Measurements from ENCODE around the gene ANK3.
A peak's percentile ranks its signal among the peaks of the same experiment; 100 is the strongest.

Gene ANK3

GRCh38 chr10:60376221-60377041 is 13.2 kb downstream of the ANK3 start:
- no peak overlapping the region for H3K4me3 Mint-ChIP-seq

GRCh38 chr10:60375293-60376004 is 14.2 kb downstream of the ANK3 start:
- Mint-ChIP-seq H3K4me1 (ENCODE audit: low read depth) (no peaks in the 10 kb centered on the region), H3K4me3 (no peak overlapping the region), H3K36me3 (ENCODE audit: low read depth) (no peaks in the 10 kb centered on the region), H3K27ac (no peak overlapping the region), H3K9me3 (no peaks in the 10 kb centered on the region), H3K27me3 (no peaks in the 10 kb centered on the region)

More at GRCh38 chr10:60376221-60377041, 13.2 kb downstream of the ANK3 start:
- H3K27ac Mint-ChIP-seq, result no peak overlapping the region
- H3K36me3 Mint-ChIP-seq (ENCODE audit: low read depth), result no peaks in the 10 kb centered on the region
- no peaks in the 10 kb centered on the region for H3K9me3 Mint-ChIP-seq
- no peaks in the 10 kb centered on the region for H3K4me1 Mint-ChIP-seq (ENCODE audit: low read depth)
- H3K27me3 Mint-ChIP-seq, result no peaks in the 10 kb centered on the region

- Mint-ChIP-seq H3K27ac (no peak overlapping the region), H3K9me3 (no peaks in the 10 kb centered on the region), H3K27me3 (no peaks in the 10 kb centered on the region), H3K4me1 (ENCODE audit: low read depth) (no peaks in the 10 kb centered on the region), H3K36me3 (ENCODE audit: low read depth) (no peaks in the 10 kb centered on the region), H3K4me3 (no peak overlapping the region)
Observed at GRCh38 chr10:60374836-60375235, 14.8 kb downstream of the ANK3 start.

GRCh38 chr10:60372436-60372835 is 17.2 kb downstream of the ANK3 start:
- no peak overlapping the region for H3K4me3 Mint-ChIP-seq
- H3K27ac Mint-ChIP-seq, result no peak overlapping the region
- H3K4me1 Mint-ChIP-seq (ENCODE audit: low read depth), result no peaks in the 10 kb centered on the region
- H3K9me3 Mint-ChIP-seq, result no peaks in the 10 kb centered on the region
- no peaks in the 10 kb centered on the region for H3K36me3 Mint-ChIP-seq (ENCODE audit: low read depth)
- no peaks in the 10 kb centered on the region for H3K27me3 Mint-ChIP-seq

DNA sequence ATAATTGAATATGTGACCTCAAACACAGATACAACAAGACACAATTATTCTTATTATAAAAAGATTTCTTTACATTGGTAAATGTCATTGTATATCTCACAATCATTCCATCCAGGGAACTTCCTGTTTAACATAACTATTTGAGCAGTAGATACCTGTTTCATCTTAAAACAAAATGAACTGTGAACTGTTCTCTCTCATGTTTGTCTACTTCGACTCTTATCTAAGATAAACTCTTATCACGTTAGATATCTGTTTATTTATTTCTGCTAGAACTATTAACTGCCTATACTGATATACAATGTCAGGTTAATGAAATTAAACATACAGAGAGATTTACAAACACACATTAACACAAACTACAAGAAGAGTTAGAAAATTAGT is 20.1 kb downstream of the ANK3 start:
- H3K4me1 Mint-ChIP-seq (ENCODE audit: low read depth), result no peaks in the 10 kb centered on the region
- H3K9me3 Mint-ChIP-seq, result no peaks in the 10 kb centered on the region
- H3K36me3 Mint-ChIP-seq (ENCODE audit: low read depth), result no peaks in the 10 kb centered on the region
- H3K27ac Mint-ChIP-seq, result no peak overlapping the region
- no peak overlapping the region for H3K4me3 Mint-ChIP-seq
- no peaks in the 10 kb centered on the region for H3K27me3 Mint-ChIP-seq

- Mint-ChIP-seq H3K27ac (no peak overlapping the region), H3K36me3 (ENCODE audit: low read depth) (no peaks in the 10 kb centered on the region), H3K4me1 (ENCODE audit: low read depth) (no peaks in the 10 kb centered on the region), H3K4me3 (no peak overlapping the region), H3K9me3 (no peaks in the 10 kb centered on the region), H3K27me3 (no peaks in the 10 kb centered on the region)
Observed at GRCh38 chr10:60368875-60369546, 20.7 kb downstream of the ANK3 start.

DNA sequence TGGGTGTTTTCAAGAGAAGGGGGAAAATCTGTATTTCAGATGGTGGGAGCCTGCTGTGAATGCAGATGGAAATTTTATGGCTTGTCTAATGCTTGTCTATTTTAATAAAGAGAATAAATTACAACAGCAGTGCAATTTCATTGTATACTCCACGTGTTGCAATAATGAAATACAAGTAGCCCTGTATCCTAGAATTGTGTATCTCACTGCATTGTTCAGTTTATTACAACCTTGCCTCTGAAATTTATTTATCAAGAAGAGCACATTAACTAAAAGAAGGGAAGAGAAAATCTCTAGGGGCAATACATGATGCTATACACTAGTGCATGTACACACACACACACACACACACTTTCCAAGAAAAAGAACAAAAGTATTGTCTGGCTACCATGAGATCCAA is 21.8 kb downstream of the ANK3 start:
- H3K4me3 Mint-ChIP-seq, result no peak overlapping the region
- no peaks in the 10 kb centered on the region for H3K9me3 Mint-ChIP-seq
- no peaks in the 10 kb centered on the region for H3K4me1 Mint-ChIP-seq (ENCODE audit: low read depth)
- no peak overlapping the region for H3K27ac Mint-ChIP-seq
- H3K27me3 Mint-ChIP-seq, result no peaks in the 10 kb centered on the region
- no peaks in the 10 kb centered on the region for H3K36me3 Mint-ChIP-seq (ENCODE audit: low read depth)

- H3K36me3 Mint-ChIP-seq (ENCODE audit: low read depth), result no peaks in the 10 kb centered on the region
- H3K27me3 Mint-ChIP-seq, result no peaks in the 10 kb centered on the region
- H3K4me1 Mint-ChIP-seq (ENCODE audit: low read depth), result no peaks in the 10 kb centered on the region
Observed at GRCh38 chr10:60367431-60367830, 22.2 kb downstream of the ANK3 start.

GRCh38 chr10:60367024-60367423 is 22.7 kb downstream of the ANK3 start:
- H3K36me3 Mint-ChIP-seq (ENCODE audit: low read depth), result no peaks in the 10 kb centered on the region
- no peaks in the 10 kb centered on the region for H3K4me1 Mint-ChIP-seq (ENCODE audit: low read depth)
- no peaks in the 10 kb centered on the region for H3K27me3 Mint-ChIP-seq
- H3K4me3 Mint-ChIP-seq, result no peak overlapping the region
- no peak overlapping the region for H3K27ac Mint-ChIP-seq
- H3K9me3 Mint-ChIP-seq, result no peaks in the 10 kb centered on the region

More at GRCh38 chr10:60367431-60367830, 22.2 kb downstream of the ANK3 start:
- no peaks in the 10 kb centered on the region for H3K9me3 Mint-ChIP-seq
- no peak overlapping the region for H3K27ac Mint-ChIP-seq
- no peak overlapping the region for H3K4me3 Mint-ChIP-seq

GRCh38 chr10:60363187-60363586 is 26.5 kb downstream of the ANK3 start:
- H3K27me3 Mint-ChIP-seq, result no peaks in the 10 kb centered on the region
- no peaks in the 10 kb centered on the region for H3K9me3 Mint-ChIP-seq
- H3K36me3 Mint-ChIP-seq (ENCODE audit: low read depth), result no peaks in the 10 kb centered on the region
- no peaks in the 10 kb centered on the region for H3K4me1 Mint-ChIP-seq (ENCODE audit: low read depth)
- H3K4me3 Mint-ChIP-seq, result no peak overlapping the region
- no peak overlapping the region for H3K27ac Mint-ChIP-seq

- Mint-ChIP-seq H3K4me3 (no peak overlapping the region), H3K36me3 (ENCODE audit: low read depth) (no peaks in the 10 kb centered on the region), H3K27me3 (no peaks in the 10 kb centered on the region), H3K9me3 (no peaks in the 10 kb centered on the region), H3K4me1 (ENCODE audit: low read depth) (no peaks in the 10 kb centered on the region), H3K27ac (no peak overlapping the region)
Observed at GRCh38 chr10:60362461-60362860, 27.2 kb downstream of the ANK3 start.

DNA sequence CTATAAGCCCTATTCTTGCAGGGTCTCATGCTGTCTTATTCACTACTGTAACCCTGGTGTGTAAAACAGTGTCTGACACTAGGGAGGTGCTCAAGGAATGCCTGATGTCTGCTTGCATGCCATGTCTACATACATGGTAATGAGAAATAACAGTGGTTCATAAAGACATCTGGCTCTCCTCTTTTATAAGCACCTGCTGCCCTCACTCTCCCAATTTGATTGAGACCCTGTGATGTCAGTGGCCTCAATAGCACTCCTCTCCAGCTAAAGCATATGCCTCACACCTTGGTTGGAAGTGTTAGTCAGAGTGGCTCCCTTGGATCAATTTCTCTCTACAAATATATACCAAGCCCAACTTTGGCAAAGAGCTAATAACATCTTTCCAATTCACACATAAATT is 30.6 kb downstream of the ANK3 start:
- no peaks in the 10 kb centered on the region for H3K4me1 Mint-ChIP-seq (ENCODE audit: low read depth)
- H3K27ac Mint-ChIP-seq, result no peak overlapping the region
- H3K9me3 Mint-ChIP-seq, result no peaks in the 10 kb centered on the region
- H3K4me3 Mint-ChIP-seq, result no peak overlapping the region
- H3K36me3 Mint-ChIP-seq (ENCODE audit: low read depth), result no peaks in the 10 kb centered on the region
- H3K27me3 Mint-ChIP-seq, result no peaks in the 10 kb centered on the region

GRCh38 chr10:60358282-60358681 is 31.4 kb downstream of the ANK3 start:
- Mint-ChIP-seq H3K4me1 (ENCODE audit: low read depth) (no peaks in the 10 kb centered on the region), H3K9me3 (no peaks in the 10 kb centered on the region), H3K27ac (no peak overlapping the region), H3K4me3 (no peak overlapping the region), H3K27me3 (no peaks in the 10 kb centered on the region), H3K36me3 (ENCODE audit: low read depth) (no peaks in the 10 kb centered on the region)

GRCh38 chr10:60353519-60354258 is 36.0 kb downstream of the ANK3 start:
- H3K27ac Mint-ChIP-seq, result no peak overlapping the region
- H3K27me3 Mint-ChIP-seq, result peaks cover 4% of the 10 kb centered on the region
- peak overlapping the region; percentile 11 for H3K4me3 Mint-ChIP-seq
- H3K4me1 Mint-ChIP-seq (ENCODE audit: low read depth), result no peaks in the 10 kb centered on the region
- H3K36me3 Mint-ChIP-seq (ENCODE audit: low read depth), result no peaks in the 10 kb centered on the region
- H3K9me3 Mint-ChIP-seq, result no peaks in the 10 kb centered on the region

DNA sequence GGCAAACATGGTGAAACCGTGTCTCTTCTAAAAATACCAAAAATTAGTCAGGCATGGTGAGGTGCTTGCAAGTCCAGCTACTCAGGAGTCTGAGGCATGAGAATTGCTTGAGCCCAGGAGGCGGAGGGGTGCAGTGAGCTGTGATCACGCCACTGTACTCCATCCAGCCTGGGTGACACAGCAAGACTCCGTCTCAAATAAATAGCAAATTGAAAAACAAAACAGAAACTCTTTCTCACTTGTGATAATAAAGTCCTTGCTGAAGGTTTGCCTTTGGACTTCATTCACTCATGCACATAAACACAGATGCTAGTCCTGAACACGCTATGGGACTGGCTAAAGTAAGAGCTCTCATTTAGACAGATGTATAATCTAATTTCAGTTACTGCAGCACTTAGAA is 37.6 kb downstream of the ANK3 start:
- H3K4me3 Mint-ChIP-seq, result no peak overlapping the region
- H3K4me1 Mint-ChIP-seq (ENCODE audit: low read depth), result no peaks in the 10 kb centered on the region
- H3K27ac Mint-ChIP-seq, result no peak overlapping the region
- peaks cover 4% of the 10 kb centered on the region for H3K27me3 Mint-ChIP-seq
- H3K9me3 Mint-ChIP-seq, result no peaks in the 10 kb centered on the region
- H3K36me3 Mint-ChIP-seq (ENCODE audit: low read depth), result no peaks in the 10 kb centered on the region
